ENCODE measurements around the gene CHRNA4. TPM values are rescaled to one million over a fixed set of nuclear protein-coding genes. Genes with fewer than 3 reads are reported as not detected.

Gene CHRNA4
- total RNA-seq, 1 experiment from 2014 or later = 2.4 TPM

GRCh38 chr20:63395723-63396122 is 34.6 kb upstream of the CHRNA4 start:
- Histone ChIP-seq H3K4me3 (ENCODE audit: low read depth in 2 of 2, low read length in 2 of 2) (no peak overlapping the region), H3K9me3 (ENCODE audit: control insufficient read depth, insufficient read depth, low read depth, low read length) (no peaks in the 10 kb centered on the region), H3K27me3 (ENCODE audit: control insufficient read depth, insufficient read depth, low read length) (no peaks in the 10 kb centered on the region), H3K4me1 (ENCODE audit: control insufficient read depth, insufficient read depth, low read length) (no peaks in the 10 kb centered on the region; the same call in 1 of the 2 replicates), H3K27ac (ENCODE audit: low read length) (no peak overlapping the region), H3K36me3 (ENCODE audit: control insufficient read depth, insufficient read depth, low read length) (no peaks in the 10 kb centered on the region)
- TF ChIP-seq SIN3A (IDR thresholded peaks at IDR 0.05; ENCODE audit: borderline replicate concordance, insufficient read depth, low read depth, low read length) (no peak), TCF7L2 (IDR thresholded peaks at IDR 0.05; ENCODE audit: low read depth, low read length) (no peak), POLR2AphosphoS5 (IDR thresholded peaks at IDR 0.05; ENCODE audit: low read depth, low read length) (no peak)
- TF ChIP-seq, protein P1, sequence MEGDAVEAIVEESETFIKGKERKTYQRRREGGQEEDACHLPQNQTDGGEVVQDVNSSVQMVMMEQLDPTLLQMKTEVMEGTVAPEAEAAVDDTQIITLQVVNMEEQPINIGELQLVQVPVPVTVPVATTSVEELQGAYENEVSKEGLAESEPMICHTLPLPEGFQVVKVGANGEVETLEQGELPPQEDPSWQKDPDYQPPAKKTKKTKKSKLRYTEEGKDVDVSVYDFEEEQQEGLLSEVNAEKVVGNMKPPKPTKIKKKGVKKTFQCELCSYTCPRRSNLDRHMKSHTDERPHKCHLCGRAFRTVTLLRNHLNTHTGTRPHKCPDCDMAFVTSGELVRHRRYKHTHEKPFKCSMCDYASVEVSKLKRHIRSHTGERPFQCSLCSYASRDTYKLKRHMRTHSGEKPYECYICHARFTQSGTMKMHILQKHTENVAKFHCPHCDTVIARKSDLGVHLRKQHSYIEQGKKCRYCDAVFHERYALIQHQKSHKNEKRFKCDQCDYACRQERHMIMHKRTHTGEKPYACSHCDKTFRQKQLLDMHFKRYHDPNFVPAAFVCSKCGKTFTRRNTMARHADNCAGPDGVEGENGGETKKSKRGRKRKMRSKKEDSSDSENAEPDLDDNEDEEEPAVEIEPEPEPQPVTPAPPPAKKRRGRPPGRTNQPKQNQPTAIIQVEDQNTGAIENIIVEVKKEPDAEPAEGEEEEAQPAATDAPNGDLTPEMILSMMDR (IDR thresholded peaks at IDR 0.05) = no peak
- TF ChIP-seq, protein P2, sequence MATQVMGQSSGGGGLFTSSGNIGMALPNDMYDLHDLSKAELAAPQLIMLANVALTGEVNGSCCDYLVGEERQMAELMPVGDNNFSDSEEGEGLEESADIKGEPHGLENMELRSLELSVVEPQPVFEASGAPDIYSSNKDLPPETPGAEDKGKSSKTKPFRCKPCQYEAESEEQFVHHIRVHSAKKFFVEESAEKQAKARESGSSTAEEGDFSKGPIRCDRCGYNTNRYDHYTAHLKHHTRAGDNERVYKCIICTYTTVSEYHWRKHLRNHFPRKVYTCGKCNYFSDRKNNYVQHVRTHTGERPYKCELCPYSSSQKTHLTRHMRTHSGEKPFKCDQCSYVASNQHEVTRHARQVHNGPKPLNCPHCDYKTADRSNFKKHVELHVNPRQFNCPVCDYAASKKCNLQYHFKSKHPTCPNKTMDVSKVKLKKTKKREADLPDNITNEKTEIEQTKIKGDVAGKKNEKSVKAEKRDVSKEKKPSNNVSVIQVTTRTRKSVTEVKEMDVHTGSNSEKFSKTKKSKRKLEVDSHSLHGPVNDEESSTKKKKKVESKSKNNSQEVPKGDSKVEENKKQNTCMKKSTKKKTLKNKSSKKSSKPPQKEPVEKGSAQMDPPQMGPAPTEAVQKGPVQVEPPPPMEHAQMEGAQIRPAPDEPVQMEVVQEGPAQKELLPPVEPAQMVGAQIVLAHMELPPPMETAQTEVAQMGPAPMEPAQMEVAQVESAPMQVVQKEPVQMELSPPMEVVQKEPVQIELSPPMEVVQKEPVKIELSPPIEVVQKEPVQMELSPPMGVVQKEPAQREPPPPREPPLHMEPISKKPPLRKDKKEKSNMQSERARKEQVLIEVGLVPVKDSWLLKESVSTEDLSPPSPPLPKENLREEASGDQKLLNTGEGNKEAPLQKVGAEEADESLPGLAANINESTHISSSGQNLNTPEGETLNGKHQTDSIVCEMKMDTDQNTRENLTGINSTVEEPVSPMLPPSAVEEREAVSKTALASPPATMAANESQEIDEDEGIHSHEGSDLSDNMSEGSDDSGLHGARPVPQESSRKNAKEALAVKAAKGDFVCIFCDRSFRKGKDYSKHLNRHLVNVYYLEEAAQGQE (IDR thresholded peaks at IDR 0.05; ENCODE audit: insufficient read depth in 1 of 2, low read depth in 2 of 2, low read length in 1 of 2) = no peak
- intact Hi-C loops (cut with micrococcal nuclease; ENCODE audit: unreplicated experiment) (no loop called here), in situ Hi-C loops (cut with HindIII; ENCODE audit: low pct_unique_long_range_greater_than_20kb, low sequenced_read_pairs) (loop anchor here (25.0 kb wide), 1 partner anchor 108 kb away; the partner anchor contains the start of gene COL20A1)
- no peak for ATAC-seq
- ChIA-PET CTCF (no interaction called here), POLR2A (no interaction called here)
- DNase-seq (ENCODE audit: low read depth, low spot score) = no peak
- no TSS peak for BruUV-seq (replicated peaks)

- Histone ChIP-seq H3K4me3 (ENCODE audit: low read depth in 2 of 2, low read length in 2 of 2) (no peak overlapping the region), H3K4me1 (ENCODE audit: control insufficient read depth, insufficient read depth, low read length) (no peaks in the 10 kb centered on the region; the same call in 1 of the 2 replicates), H3K36me3 (ENCODE audit: control insufficient read depth, insufficient read depth, low read length) (no peaks in the 10 kb centered on the region), H3K27me3 (ENCODE audit: control insufficient read depth, insufficient read depth, low read length) (no peaks in the 10 kb centered on the region), H3K9me3 (ENCODE audit: control insufficient read depth, insufficient read depth, low read depth, low read length) (no peaks in the 10 kb centered on the region), H3K27ac (ENCODE audit: low read length) (no peak overlapping the region)
- DNase-seq (ENCODE audit: low read depth, low spot score) (no peak), ATAC-seq (no peak)
- in situ Hi-C loops (cut with HindIII; ENCODE audit: low pct_unique_long_range_greater_than_20kb, low sequenced_read_pairs) = loop anchor here (25.0 kb wide), 1 partner anchor 108 kb away; the partner anchor contains the start of gene COL20A1
- TF ChIP-seq POLR2AphosphoS5 (IDR thresholded peaks at IDR 0.05; ENCODE audit: low read depth, low read length) (no peak), TCF7L2 (IDR thresholded peaks at IDR 0.05; ENCODE audit: low read depth, low read length) (no peak), SIN3A (IDR thresholded peaks at IDR 0.05; ENCODE audit: borderline replicate concordance, insufficient read depth, low read depth, low read length) (no peak)
- TF ChIP-seq, protein P1 (IDR thresholded peaks at IDR 0.05) = no peak
- TF ChIP-seq, protein P2 (IDR thresholded peaks at IDR 0.05; ENCODE audit: insufficient read depth in 1 of 2, low read depth in 2 of 2, low read length in 1 of 2) = no peak
- CTCF ChIA-PET = no interaction called here
- intact Hi-C loops (cut with micrococcal nuclease; ENCODE audit: unreplicated experiment) = no loop called here
- BruUV-seq (replicated peaks) = no TSS peak
- POLR2A ChIA-PET = no interaction called here
Observed at GRCh38 chr20:63394920-63395455, 33.8 kb upstream of the CHRNA4 start.
